Natural killer cell treated with Interleukin-12 subunit alpha and Interleukin-12 subunit beta and Interleukin-15 and Interleukin-18, amount 100 ng/mL, for 72 hours (primary cell): ENCODE measurements around the gene NINJ2. TPM values are rescaled to one million over a fixed set of nuclear protein-coding genes. Genes with fewer than 3 reads are reported as not detected.
"Not testable (repeated sequence)": the region's sequence is repeated elsewhere in the genome, so short reads cannot be mapped to it uniquely, and the experiment has no call there.

ENCODE experiments used
- ATAC-seq, 2 donors: fragments of 150-1000 bp; cut with Tn5 transposase in 1 of 2; sonication (Bioruptor Pico), chemical (Tn5 transposase) in 1 of 2; 2 replicates each; pipeline ENCODE4 v1.10.0; 2021
- DNase-seq: peaks from one replicate; pipeline ENCODE4 v3.0.0; 2022; ENCODE audit warnings: low spot score
- H3K27ac Mint-ChIP-seq, 2 donors: 1 replicate in 1 of 2; 2 replicates in 1 of 2; pipeline ENCODE4 v1.8.0; 2022; ENCODE audit warnings: mixed read lengths in 2 of 2, mild to moderate bottlenecking in 1 of 2, moderate library complexity in 1 of 2
- H3K27me3 Mint-ChIP-seq, 2 donors: 1 replicate in 1 of 2; 2 replicates in 1 of 2; pipeline ENCODE4 v1.8.0; 2022; ENCODE audit warnings: mixed read lengths in 2 of 2
- H3K36me3 Mint-ChIP-seq: one replicate; pipeline ENCODE4 v1.8.0; 2022; ENCODE audit warnings: mixed read lengths
- H3K4me1 Mint-ChIP-seq, 2 donors: 1 replicate in 1 of 2; 2 replicates in 1 of 2; pipeline ENCODE4 v1.8.0; 2022; ENCODE audit warnings: low read depth in 2 of 2, mixed read lengths in 2 of 2, mild to moderate bottlenecking in 1 of 2
- H3K4me3 Mint-ChIP-seq: one replicate; pipeline ENCODE4 v1.8.0; 2022; ENCODE audit warnings: mixed read lengths
- H3K9me3 Mint-ChIP-seq: 2 replicates; pipeline ENCODE4 v1.8.0; 2022; ENCODE audit warnings: mixed read lengths
- total RNA-seq, 2 donors: library from RNA; stranded (reverse); gene quantifications; one replicate each; pipeline ENCODE4 v1.2.3, GENCODE V29; 2022

Gene NINJ2
- total RNA-seq, 2 donors from 2014 or later: 8.6 to 15.3 TPM

DNA sequence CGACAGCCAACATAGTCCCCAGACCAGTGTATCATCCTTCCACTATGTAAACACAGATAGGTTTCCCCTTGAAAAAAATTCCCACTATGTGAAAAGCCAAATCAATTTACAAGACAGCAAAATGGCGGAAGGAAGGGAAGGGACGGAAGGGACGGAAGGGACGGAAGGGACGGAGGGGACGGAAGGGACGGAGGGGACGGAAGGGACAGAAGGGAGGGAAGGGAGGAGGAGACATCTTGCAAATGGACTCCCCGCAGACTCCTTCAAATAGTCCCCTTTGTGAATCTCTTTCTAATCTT is 75.3 kb downstream of the NINJ2 start:
- no peak overlapping the region for H3K4me3 Mint-ChIP-seq
- ATAC-seq (no peak), DNase-seq (no peak)
- no peaks in the 10 kb centered on the region for H3K27me3 Mint-ChIP-seq
- H3K9me3 Mint-ChIP-seq: peaks cover 2% of the 10 kb centered on the region
- H3K36me3 Mint-ChIP-seq: no peaks in the 10 kb centered on the region
- H3K4me1 Mint-ChIP-seq: peaks cover 0 to 20% of the 10 kb centered on the region in 2 donors
- no peak overlapping the region for H3K27ac Mint-ChIP-seq

DNA sequence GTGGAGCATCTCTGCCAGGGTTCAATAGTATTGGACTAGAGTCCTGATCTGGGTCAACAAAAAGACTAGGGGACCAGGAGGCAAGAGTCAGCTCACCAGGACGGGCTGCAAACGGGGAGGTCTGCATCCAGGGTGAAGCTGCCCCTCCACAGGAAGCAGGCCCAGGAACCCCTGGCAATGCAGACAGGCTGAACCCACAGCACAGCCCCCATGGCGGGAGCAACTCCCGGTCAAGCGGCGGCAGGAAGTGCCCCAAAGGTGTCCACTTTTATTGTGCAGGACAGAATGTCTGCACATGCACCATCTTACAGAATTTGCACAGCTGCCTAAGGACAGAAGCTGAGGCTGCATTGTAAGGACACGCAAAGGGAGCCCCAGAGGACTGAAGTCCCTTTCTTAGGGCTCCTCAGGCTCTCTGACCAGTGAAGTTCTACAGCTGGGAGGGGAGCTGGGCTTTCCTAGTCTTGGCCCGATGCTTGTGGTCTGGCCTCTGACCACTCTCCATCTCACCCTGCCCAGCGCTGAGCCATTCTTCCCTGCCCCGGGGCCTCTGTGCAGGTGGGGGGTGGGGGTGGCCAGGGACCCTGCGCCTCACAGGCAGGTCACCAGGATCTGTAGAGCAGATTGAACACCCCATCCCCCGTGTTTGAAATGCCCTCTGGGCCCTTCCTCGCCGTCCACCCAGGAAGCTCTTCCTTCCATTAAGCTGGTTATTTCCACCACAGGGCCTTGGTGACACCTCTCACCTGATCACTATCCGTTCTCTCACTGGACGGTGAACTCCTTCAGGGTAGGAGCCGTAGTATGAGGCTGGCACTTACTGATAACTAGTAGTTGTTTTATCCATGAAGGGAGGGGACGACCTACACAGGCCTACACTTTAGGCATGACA is 75.9 kb downstream of the NINJ2 start:
- Mint-ChIP-seq H3K9me3 (peaks cover 2% of the 10 kb centered on the region), H3K4me1 (peaks cover 0 to 20% of the 10 kb centered on the region in 2 donors), H3K27ac (no peak overlapping the region), H3K4me3 (no peak overlapping the region), H3K36me3 (no peaks in the 10 kb centered on the region), H3K27me3 (no peaks in the 10 kb centered on the region)
- no peak for ATAC-seq
- no peak for DNase-seq

GRCh38 chr12:586318-587071 is 76.8 kb downstream of the NINJ2 start:
- DNase-seq (no peak), ATAC-seq (no peak)
- Mint-ChIP-seq H3K4me1 (peaks cover 0 to 22% of the 10 kb centered on the region in 2 donors), H3K9me3 (peaks cover 2% of the 10 kb centered on the region), H3K27me3 (no peaks in the 10 kb centered on the region), H3K27ac (no peak overlapping the region), H3K36me3 (no peaks in the 10 kb centered on the region), H3K4me3 (no peak overlapping the region)

DNA sequence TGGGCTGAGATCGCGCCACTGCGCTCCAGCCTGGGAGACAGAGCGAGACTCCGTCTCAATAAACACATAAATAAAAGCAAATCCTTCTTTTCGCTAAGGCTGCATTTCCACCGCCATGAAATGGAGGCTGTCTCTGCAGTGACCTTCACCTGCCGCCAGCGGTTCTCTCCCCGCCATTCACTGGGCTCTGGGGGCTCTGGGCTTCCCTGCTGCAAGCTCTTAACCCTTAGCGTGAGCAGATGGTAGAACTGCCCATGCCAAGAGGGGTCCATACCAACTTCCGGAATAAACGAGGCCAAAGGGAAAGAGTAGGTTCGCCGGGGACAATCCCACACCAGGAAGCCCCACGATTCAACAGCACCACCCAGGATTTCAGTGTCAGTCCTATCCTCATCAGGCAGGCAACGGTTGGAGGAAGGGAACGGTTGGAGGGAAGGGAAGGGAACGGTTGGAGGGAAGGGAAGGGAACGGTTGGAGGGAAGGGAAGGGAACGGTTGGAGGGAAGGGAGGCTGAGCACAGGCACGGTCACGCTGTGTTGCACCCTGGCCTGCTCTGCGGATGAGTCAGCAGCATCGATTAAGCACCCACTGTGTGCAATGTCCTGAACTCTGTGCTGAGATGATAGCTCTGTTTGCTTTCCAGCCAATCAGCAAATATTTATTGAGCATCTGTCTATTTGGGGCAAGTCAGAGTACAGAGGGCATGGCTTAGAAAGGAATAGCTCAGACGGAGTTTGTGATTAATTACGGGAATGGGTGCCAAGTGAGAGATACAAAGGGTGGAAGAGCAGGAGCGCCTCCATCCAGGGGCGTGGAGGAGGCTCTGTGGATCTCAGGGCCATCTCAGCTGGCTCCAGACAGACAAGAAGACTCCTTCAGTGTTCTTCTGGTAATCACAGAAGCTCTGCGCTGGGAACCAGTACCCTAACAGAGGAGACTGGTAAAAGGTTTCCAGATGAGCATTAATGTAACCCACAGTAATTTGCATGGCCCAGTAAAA is 77.9 kb downstream of the NINJ2 start:
- Mint-ChIP-seq H3K9me3 (peaks cover 2% of the 10 kb centered on the region), H3K27ac (peak overlapping the region in 1 of 2 donors; percentile 32), H3K27me3 (no peaks in the 10 kb centered on the region), H3K4me1 (peaks cover 0 to 22% of the 10 kb centered on the region in 2 donors), H3K4me3 (no peak overlapping the region), H3K36me3 (no peaks in the 10 kb centered on the region)
- DNase-seq (no peak), ATAC-seq (no peak)

DNA sequence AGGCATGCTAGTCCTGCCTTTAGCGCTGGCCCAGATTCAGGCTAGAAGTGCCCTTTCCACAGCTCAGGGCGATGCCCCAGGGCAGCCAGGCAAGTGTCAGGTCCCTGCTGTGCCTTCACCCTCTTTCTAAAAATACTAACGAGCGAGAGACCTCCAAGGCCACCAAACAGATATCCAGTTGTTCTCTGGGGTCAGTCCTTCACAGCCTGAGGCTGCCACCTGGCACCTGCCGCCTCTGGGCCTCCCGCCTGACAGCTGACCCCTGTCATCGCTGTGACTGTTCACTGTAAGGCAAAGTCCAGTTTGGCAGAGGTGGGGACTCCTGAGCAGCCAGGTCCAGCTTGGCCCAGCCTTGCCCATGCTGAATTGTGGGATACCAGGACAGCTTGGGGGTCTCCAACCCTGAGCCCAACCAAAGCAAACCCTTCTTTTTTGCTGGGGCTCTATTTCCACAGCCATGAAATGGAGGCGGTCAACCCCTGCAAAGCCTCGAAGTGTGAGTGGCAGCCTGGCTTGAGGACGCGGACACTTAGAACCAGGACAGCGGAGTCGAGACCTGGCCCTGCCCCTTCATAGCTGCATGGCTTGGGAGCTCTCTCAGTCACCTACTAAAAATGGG is 79.9 kb downstream of the NINJ2 start:
- H3K36me3 Mint-ChIP-seq: no peaks in the 10 kb centered on the region

GRCh38 chr12:581746-582145 is 81.5 kb downstream of the NINJ2 start:
- Mint-ChIP-seq H3K27ac (no peak overlapping the region), H3K4me3 (no peak overlapping the region), H3K9me3 (no peaks in the 10 kb centered on the region), H3K36me3 (no peaks in the 10 kb centered on the region), H3K27me3 (no peaks in the 10 kb centered on the region), H3K4me1 (peaks cover 5 to 7% of the 10 kb centered on the region in 2 donors)
- DNase-seq: no peak
- ATAC-seq: no peak

More for the DNA sequence above, 79.9 kb downstream of the NINJ2 start:
- Mint-ChIP-seq H3K27me3 (no peaks in the 10 kb centered on the region), H3K4me1 (peaks cover 0 to 10% of the 10 kb centered on the region in 2 donors), H3K27ac (no peak overlapping the region), H3K4me3 (no peak overlapping the region), H3K9me3 (peaks cover under 1% of the 10 kb centered on the region)
- ATAC-seq (no peak), DNase-seq (no peak)

- no peaks in the 10 kb centered on the region for H3K36me3 Mint-ChIP-seq
- no peaks in the 10 kb centered on the region for H3K27me3 Mint-ChIP-seq
- H3K4me1 Mint-ChIP-seq: peaks cover 7 to 9% of the 10 kb centered on the region in 2 donors
- H3K4me3 Mint-ChIP-seq: no peak overlapping the region
- H3K27ac Mint-ChIP-seq: no peak overlapping the region
- no peaks in the 10 kb centered on the region for H3K9me3 Mint-ChIP-seq
- ATAC-seq (no peak), DNase-seq (no peak)
Measured at GRCh38 chr12:581321-581720, 81.9 kb downstream of the NINJ2 start.

GRCh38 chr12:580813-581212 is 82.4 kb downstream of the NINJ2 start:
- H3K4me1 Mint-ChIP-seq: peaks cover 11 to 14% of the 10 kb centered on the region in 2 donors
- no peaks in the 10 kb centered on the region for H3K9me3 Mint-ChIP-seq
- H3K36me3 Mint-ChIP-seq: no peaks in the 10 kb centered on the region
- no peak overlapping the region for H3K4me3 Mint-ChIP-seq
- DNase-seq (no peak), ATAC-seq (no peak)
- H3K27me3 Mint-ChIP-seq: no peaks in the 10 kb centered on the region
- H3K27ac Mint-ChIP-seq: no peak overlapping the region

- DNase-seq (no peak), ATAC-seq (no peak)
- H3K4me3 Mint-ChIP-seq: no peak overlapping the region
- H3K36me3 Mint-ChIP-seq: no peaks in the 10 kb centered on the region
- H3K27ac Mint-ChIP-seq: peak overlapping the region in 1 of 2 donors; percentile 21
- H3K4me1 Mint-ChIP-seq: peaks cover 14% of the 10 kb centered on the region in 2 donors
- H3K27me3 Mint-ChIP-seq: no peaks in the 10 kb centered on the region
- no peaks in the 10 kb centered on the region for H3K9me3 Mint-ChIP-seq
Measured at GRCh38 chr12:579420-580110, 83.7 kb downstream of the NINJ2 start.

GRCh38 chr12:578748-579419 is 84.4 kb downstream of the NINJ2 start:
- no peak for DNase-seq
- no peaks in the 10 kb centered on the region for H3K27me3 Mint-ChIP-seq
- peaks cover 14 to 16% of the 10 kb centered on the region in 2 donors for H3K4me1 Mint-ChIP-seq
- H3K9me3 Mint-ChIP-seq: no peaks in the 10 kb centered on the region
- H3K36me3 Mint-ChIP-seq: no peaks in the 10 kb centered on the region
- peak overlapping the region in 1 of 2 donors; percentile 21 for H3K27ac Mint-ChIP-seq
- no peak for ATAC-seq
- no peak overlapping the region for H3K4me3 Mint-ChIP-seq

- H3K27me3 Mint-ChIP-seq, H3K9me3 Mint-ChIP-seq, H3K4me3 Mint-ChIP-seq, H3K27ac Mint-ChIP-seq, ATAC-seq, DNase-seq, H3K36me3 Mint-ChIP-seq: not testable (repeated sequence)
- H3K4me1 Mint-ChIP-seq: peaks cover 14 to 16% of the 10 kb centered on the region in 2 donors
Measured at GRCh38 chr12:577994-578747, 85.1 kb downstream of the NINJ2 start.
